Kidney epithelial cell (primary cell): Measurements from ENCODE around the gene CCDC57. TPM values are rescaled to one million over a fixed set of nuclear protein-coding genes. Genes with fewer than 3 reads are reported as not detected.

ENCODE experiments used
- DNase-seq: peaks from one replicate; pipeline ENCODE4 v3.0.0-alpha.2; 2010; ENCODE audit warnings: low read depth
- H3K27me3 ChIP-seq: 2 replicates; pipeline ENCODE4 v1.6.0; 2011; ENCODE audit warnings: low read length; ENCODE audit not compliant: control insufficient read depth, insufficient read depth
- H3K36me3 ChIP-seq: 2 replicates; pipeline ENCODE4 v1.5.1; 2011; ENCODE audit warnings: low read length; ENCODE audit not compliant: control insufficient read depth, insufficient read depth
- H3K4me3 ChIP-seq: 2 replicates; pipeline ENCODE4 v1.5.1; 2011; ENCODE audit warnings: low read depth, mild to moderate bottlenecking, control low read depth, low read length
- CTCF ChIP-seq: IDR thresholded peaks from 2 replicates; pipeline ENCODE4 v1.5.1; 2011; ENCODE audit warnings: mild to moderate bottlenecking, moderate library complexity, low read length, control low read depth, inconsistent platforms; ENCODE audit not compliant: insufficient read depth, poor library complexity, severe bottlenecking
- total RNA-seq: library from RNA; depleted of rRNA; stranded (reverse); fragments of >200 nt; gene quantifications from 2 replicates; pipeline ENCODE4 v1.2.3, GENCODE V29; 2015

CCDC57 gene
- total RNA-seq, 1 donor from 2014 or later: 25.5 TPM

- TF ChIP-seq CTCF: no peak
- DNase-seq: no peak
- no peak overlapping the region for H3K4me3 ChIP-seq
- H3K36me3 ChIP-seq: no peaks in the 10 kb centered on the region
- H3K27me3 ChIP-seq: no peaks in the 10 kb centered on the region
These were observed 19.7 kb upstream of the CCDC57 start for GRCh38 chr17:82232322-82232820.

GRCh38 chr17:82231562-82232321, 19.1 kb upstream of the CCDC57 start:
- Histone ChIP-seq H3K36me3 (no peaks in the 10 kb centered on the region), H3K27me3 (no peaks in the 10 kb centered on the region), H3K4me3 (peak overlapping the region; percentile 84)
- TF ChIP-seq CTCF: no peak
- DNase-seq: no peak

GRCh38 chr17:82231312-82231561, 18.6 kb upstream of the CCDC57 start:
- DNase-seq: no peak
- Histone ChIP-seq H3K4me3 (peak overlapping the region; percentile 84), H3K27me3 (no peaks in the 10 kb centered on the region), H3K36me3 (no peaks in the 10 kb centered on the region)
- no peak for TF ChIP-seq CTCF

GRCh38 chr17:82230609-82231311, 18.1 kb upstream of the CCDC57 start:
- DNase-seq: no peak
- Histone ChIP-seq H3K4me3 (peak overlapping the region; percentile 84), H3K36me3 (no peaks in the 10 kb centered on the region), H3K27me3 (no peaks in the 10 kb centered on the region)
- TF ChIP-seq CTCF: peak; percentile 12

GRCh38 chr17:82229698-82230608, 17.3 kb upstream of the CCDC57 start:
- no peaks in the 10 kb centered on the region for H3K27me3 ChIP-seq
- TF ChIP-seq CTCF: no peak
- no peak for DNase-seq
- H3K36me3 ChIP-seq: no peaks in the 10 kb centered on the region
- peak overlapping the region; percentile 84 for H3K4me3 ChIP-seq
